ENCODE data around the gene PTS.

Gene PTS

DNA sequence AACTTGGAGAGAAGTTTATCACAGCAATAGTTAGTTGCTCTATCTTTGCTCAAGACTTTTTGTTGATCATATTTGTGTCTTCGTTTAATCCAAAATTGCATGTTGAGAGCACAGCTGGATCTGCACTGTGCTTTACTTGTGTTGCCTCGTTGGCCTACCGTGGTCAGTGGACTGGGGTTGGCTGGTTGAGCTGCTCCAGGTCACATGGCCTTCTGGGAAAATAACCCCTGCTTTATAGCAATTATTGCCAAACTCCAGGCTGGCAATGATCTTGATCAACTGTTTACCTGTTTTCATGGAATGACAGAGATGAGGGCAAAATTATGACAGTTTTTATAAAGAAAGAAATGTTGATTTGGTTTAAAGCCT lies 40.2 kb downstream of the PTS start:
- in situ Hi-C loops (cut with MboI; ENCODE audit: low sequenced_read_pairs, unreplicated experiment): no loop called here
- TF ChIP-seq, protein P1, sequence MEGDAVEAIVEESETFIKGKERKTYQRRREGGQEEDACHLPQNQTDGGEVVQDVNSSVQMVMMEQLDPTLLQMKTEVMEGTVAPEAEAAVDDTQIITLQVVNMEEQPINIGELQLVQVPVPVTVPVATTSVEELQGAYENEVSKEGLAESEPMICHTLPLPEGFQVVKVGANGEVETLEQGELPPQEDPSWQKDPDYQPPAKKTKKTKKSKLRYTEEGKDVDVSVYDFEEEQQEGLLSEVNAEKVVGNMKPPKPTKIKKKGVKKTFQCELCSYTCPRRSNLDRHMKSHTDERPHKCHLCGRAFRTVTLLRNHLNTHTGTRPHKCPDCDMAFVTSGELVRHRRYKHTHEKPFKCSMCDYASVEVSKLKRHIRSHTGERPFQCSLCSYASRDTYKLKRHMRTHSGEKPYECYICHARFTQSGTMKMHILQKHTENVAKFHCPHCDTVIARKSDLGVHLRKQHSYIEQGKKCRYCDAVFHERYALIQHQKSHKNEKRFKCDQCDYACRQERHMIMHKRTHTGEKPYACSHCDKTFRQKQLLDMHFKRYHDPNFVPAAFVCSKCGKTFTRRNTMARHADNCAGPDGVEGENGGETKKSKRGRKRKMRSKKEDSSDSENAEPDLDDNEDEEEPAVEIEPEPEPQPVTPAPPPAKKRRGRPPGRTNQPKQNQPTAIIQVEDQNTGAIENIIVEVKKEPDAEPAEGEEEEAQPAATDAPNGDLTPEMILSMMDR (IDR thresholded peaks at IDR 0.05; ENCODE audit: borderline replicate concordance, control extremely low read depth, extremely low read depth, insufficient read depth, missing control alignments): no peak
- no peak for DNase-seq (ENCODE audit: low spot score)

DNA sequence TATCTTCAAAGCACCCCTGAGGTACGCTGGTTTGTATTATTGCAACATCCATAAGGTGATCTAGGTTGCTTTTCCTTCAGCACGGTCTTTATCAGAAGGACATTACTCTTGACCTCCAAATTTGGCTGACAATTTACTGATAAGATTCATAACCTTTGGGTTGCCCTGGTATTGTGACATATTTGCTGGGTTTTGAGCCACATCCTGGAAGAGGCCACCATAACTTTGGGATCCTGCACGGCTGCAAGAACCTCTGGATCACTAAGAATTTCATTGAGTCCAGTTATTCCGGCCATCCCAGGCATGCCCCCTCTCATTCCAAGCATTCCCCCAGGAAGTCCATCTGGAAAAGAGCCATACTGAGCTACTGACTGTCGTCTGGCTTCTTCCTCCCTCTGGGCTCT lies 41.0 kb downstream of the PTS start:
- TF ChIP-seq, protein P1 (IDR thresholded peaks at IDR 0.05; ENCODE audit: borderline replicate concordance, control extremely low read depth, extremely low read depth, insufficient read depth, missing control alignments): no peak
- DNase-seq (ENCODE audit: low spot score): no peak
- in situ Hi-C loops (cut with MboI; ENCODE audit: low sequenced_read_pairs, unreplicated experiment): no loop called here

DNA sequence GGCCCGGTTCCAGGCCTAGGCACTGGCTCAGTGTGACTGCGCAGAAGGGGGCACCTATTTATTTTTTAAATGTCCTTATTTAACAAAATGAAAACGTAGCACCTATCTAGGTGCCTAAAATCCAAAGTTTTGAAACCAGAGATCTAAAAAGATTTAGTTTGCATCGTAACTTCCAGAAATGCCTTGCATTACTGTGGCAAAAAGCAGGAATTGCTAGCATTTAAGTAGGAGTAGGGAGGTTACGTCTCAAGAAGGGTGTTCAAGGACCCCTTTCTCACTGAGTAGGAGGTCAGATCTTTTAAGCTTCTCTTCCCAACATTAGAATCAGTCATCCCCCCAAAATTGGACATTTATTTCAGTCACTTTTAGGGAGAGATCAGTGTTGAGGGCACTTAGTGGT lies 42.2 kb downstream of the PTS start:
- in situ Hi-C loops (cut with MboI; ENCODE audit: low sequenced_read_pairs, unreplicated experiment): no loop called here
- no peak for DNase-seq (ENCODE audit: low spot score)
- TF ChIP-seq, protein P1 (IDR thresholded peaks at IDR 0.05; ENCODE audit: borderline replicate concordance, control extremely low read depth, extremely low read depth, insufficient read depth, missing control alignments): no peak

DNA sequence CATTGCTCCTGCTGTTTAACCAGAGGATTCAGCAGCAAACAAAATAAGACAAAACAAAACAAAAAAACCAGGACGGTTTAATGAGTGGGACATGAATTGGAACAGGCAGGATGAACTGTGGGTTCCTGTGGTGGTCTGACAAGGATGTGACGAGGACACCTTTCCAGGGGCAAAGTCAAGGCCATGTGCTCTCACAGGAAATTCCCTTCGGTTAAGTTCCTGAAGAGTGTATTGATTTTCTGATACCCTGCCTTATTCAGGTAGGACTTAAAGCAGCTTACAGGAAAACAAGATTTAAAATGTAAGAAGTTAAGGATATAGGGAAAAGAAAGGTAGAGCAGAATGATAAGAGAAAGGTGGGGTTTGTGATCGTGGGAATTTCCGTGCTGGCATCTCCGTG lies 42.9 kb downstream of the PTS start:
- TF ChIP-seq, protein P1 (IDR thresholded peaks at IDR 0.05; ENCODE audit: borderline replicate concordance, control extremely low read depth, extremely low read depth, insufficient read depth, missing control alignments): no peak
- no peak for DNase-seq (ENCODE audit: low spot score)

DNA sequence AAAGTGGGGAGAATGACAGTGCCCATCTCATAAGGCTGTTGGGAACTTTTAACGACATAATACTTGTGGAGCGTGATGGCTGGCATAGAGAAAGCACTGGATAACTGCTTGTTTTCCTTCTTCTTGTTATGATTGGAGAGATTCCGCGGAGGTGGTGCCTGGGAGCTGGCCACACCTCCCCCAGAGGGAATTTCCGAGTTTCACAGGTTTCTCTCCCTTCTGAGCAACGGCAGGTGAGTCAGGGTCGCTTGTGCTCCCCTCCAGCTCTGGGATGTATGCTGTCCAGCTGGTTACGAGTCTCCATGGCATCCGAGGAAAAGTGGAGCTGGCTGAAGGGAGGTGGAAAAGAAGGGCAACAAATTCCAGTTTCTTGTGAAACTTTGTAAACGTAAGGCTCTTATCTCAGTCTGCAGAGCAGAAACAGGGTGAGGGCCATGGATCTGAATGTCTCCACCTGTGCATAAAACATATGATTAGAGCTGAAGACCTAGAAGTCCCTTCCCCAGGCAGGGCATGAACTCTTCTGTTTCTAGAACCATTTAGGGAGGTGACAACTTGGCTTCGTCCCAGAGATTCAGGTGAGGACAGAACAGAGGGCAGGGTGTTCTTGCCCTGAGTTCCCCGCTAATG lies 44.4 kb downstream of the PTS start:
- no peak for DNase-seq (ENCODE audit: low spot score)
- TF ChIP-seq, protein P1 (IDR thresholded peaks at IDR 0.05; ENCODE audit: borderline replicate concordance, control extremely low read depth, extremely low read depth, insufficient read depth, missing control alignments): no peak
- in situ Hi-C loops (cut with MboI; ENCODE audit: low sequenced_read_pairs, unreplicated experiment): no loop called here

More for the DNA sequence above, 42.9 kb downstream of the PTS start:
- in situ Hi-C loops (cut with MboI; ENCODE audit: low sequenced_read_pairs, unreplicated experiment): no loop called here

DNA sequence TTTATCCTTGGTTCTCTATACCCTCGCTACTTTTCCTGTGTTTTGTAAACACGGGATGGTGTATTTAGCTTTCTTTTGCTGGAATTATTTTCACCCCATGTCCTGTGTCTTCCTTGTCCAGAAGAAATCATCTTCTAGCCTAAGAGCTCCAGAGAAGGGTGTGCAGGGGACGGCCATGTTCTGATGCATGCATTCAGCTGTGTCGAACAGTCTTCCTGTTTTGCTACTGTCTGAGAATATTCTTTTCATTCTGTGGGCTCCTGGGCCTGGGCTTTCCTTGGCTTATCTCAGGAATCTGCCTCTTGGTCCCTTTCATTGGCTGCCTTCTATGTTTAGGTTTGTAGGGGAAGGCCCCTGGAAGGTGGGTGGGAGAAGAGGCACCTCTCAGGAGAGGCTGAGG lies 45.0 kb downstream of the PTS start:
- TF ChIP-seq, protein P1 (IDR thresholded peaks at IDR 0.05; ENCODE audit: borderline replicate concordance, control extremely low read depth, extremely low read depth, insufficient read depth, missing control alignments): no peak
- in situ Hi-C loops (cut with MboI; ENCODE audit: low sequenced_read_pairs, unreplicated experiment): no loop called here
- no peak for DNase-seq (ENCODE audit: low spot score)
